HFFc6 (cell line): ENCODE data around the gene GPR17. TPM values are rescaled to one million over a fixed set of nuclear protein-coding genes. Genes with fewer than 3 reads are reported as not detected.

Experiments
- DNase-seq: peaks from one replicate; pipeline ENCODE4 v3.0.0-alpha.2; 2018
- H3K27ac Mint-ChIP-seq: 2 replicates; pipeline ENCODE4 v1.8.0; 2020; ENCODE audit warnings: mild to moderate bottlenecking, mixed read lengths
- H3K27me3 Mint-ChIP-seq: 2 replicates; pipeline ENCODE4 v1.8.0; 2021; ENCODE audit warnings: mild to moderate bottlenecking, moderate library complexity, mixed read lengths; ENCODE audit not compliant: insufficient read depth
- H3K36me3 Mint-ChIP-seq: 2 replicates; pipeline ENCODE4 v1.8.0; 2021; ENCODE audit warnings: low read depth, mixed read lengths
- H3K4me1 Mint-ChIP-seq: 2 replicates; pipeline ENCODE4 v1.8.0; 2020; ENCODE audit warnings: low read depth, mixed read lengths
- H3K4me3 Mint-ChIP-seq: 2 replicates; pipeline ENCODE4 v1.8.0; 2020; ENCODE audit warnings: mild to moderate bottlenecking, moderate library complexity, mixed read lengths
- H3K9me3 Mint-ChIP-seq: 2 replicates; pipeline ENCODE4 v1.8.0; 2020; ENCODE audit warnings: mild to moderate bottlenecking, mixed read lengths
- total RNA-seq, 6 experiments: library from RNA; stranded (reverse); fragmentation: NEBNext Ultra II Directional; extraction: Animal tissue kit (Norgen Biotek cat#: 25700); gene quantifications; 2 replicates in 1 of 6; 3 replicates in 5 of 6; pipeline ENCODE4 v1.2.3, GENCODE V29; 2021
- TF ChIP-seq, protein P1 (sequence below): fragments of 200-600 bp; sonication (generic); IDR thresholded peaks from 2 replicates; pipeline ENCODE4 v1.5.0; 2021; ENCODE audit warnings: antibody characterized with exemption, mild to moderate bottlenecking

The GPR17 gene
- total RNA-seq, 6 experiments from 2014 or later: not detected

DNA sequence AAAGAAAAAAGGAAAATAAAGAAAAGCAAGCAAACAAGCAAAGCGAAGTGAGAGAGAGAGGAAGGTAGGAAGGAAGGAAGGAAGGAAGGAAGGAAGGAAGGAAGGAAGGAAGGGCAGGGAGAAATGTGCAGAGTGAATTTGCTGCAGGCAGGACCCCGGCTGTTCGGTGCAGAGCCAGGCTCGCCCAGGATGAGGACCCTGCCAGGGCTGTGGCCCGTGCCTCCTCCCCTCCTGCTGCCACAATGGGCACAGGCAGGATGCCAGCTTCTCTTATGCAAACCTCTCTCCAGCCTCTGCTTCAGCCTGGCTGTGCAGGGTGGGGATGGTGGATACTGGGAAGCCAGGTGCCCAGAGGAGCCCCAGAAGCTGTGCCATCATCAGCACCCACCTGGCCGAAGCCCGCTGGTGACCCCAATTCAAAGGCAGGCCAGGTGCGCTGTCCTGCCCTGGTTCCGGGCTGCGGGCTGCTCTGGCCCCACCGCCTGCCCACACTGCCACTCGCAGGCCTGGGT, 3.2 kb downstream of the GPR17 start:
- Mint-ChIP-seq H3K27me3 (no peaks in the 10 kb centered on the region; the same call in none of the 2 replicates), H3K27ac (no peak overlapping the region; the same call in 1 of the 2 replicates), H3K4me3 (no peak overlapping the region), H3K4me1 (peaks cover 29% of the 10 kb centered on the region), H3K36me3 (no peaks in the 10 kb centered on the region; the same call in 1 of the 2 replicates), H3K9me3 (no peaks in the 10 kb centered on the region)
- DNase-seq: no peak
- TF ChIP-seq, protein P1, sequence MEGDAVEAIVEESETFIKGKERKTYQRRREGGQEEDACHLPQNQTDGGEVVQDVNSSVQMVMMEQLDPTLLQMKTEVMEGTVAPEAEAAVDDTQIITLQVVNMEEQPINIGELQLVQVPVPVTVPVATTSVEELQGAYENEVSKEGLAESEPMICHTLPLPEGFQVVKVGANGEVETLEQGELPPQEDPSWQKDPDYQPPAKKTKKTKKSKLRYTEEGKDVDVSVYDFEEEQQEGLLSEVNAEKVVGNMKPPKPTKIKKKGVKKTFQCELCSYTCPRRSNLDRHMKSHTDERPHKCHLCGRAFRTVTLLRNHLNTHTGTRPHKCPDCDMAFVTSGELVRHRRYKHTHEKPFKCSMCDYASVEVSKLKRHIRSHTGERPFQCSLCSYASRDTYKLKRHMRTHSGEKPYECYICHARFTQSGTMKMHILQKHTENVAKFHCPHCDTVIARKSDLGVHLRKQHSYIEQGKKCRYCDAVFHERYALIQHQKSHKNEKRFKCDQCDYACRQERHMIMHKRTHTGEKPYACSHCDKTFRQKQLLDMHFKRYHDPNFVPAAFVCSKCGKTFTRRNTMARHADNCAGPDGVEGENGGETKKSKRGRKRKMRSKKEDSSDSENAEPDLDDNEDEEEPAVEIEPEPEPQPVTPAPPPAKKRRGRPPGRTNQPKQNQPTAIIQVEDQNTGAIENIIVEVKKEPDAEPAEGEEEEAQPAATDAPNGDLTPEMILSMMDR: no peak

DNA sequence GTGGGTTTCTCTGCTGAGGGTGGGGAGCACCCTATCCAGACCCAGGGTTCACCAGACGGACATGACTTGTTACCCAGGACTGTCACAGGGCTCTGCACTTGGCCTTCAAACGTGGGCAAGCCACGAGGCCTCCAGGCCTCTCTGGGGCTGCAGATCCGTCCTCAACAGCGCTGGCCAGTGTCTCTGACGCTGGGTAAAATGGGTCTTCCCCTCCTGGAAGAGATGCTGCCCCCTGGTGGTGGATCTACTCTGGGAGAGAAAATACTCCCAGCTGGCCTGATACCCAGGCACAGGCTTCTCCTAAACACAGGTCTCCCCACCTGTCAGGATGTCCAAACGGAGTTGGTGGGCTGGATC, 3.7 kb downstream of the GPR17 start:
- Mint-ChIP-seq H3K4me3 (no peak overlapping the region), H3K27me3 (no peaks in the 10 kb centered on the region; the same call in none of the 2 replicates), H3K36me3 (no peaks in the 10 kb centered on the region; the same call in 1 of the 2 replicates), H3K4me1 (peaks cover 29% of the 10 kb centered on the region), H3K9me3 (no peaks in the 10 kb centered on the region), H3K27ac (peak overlapping the region; percentile 82)
- DNase-seq: peak; percentile 79
- TF ChIP-seq, protein P1: peak; percentile 98

DNA sequence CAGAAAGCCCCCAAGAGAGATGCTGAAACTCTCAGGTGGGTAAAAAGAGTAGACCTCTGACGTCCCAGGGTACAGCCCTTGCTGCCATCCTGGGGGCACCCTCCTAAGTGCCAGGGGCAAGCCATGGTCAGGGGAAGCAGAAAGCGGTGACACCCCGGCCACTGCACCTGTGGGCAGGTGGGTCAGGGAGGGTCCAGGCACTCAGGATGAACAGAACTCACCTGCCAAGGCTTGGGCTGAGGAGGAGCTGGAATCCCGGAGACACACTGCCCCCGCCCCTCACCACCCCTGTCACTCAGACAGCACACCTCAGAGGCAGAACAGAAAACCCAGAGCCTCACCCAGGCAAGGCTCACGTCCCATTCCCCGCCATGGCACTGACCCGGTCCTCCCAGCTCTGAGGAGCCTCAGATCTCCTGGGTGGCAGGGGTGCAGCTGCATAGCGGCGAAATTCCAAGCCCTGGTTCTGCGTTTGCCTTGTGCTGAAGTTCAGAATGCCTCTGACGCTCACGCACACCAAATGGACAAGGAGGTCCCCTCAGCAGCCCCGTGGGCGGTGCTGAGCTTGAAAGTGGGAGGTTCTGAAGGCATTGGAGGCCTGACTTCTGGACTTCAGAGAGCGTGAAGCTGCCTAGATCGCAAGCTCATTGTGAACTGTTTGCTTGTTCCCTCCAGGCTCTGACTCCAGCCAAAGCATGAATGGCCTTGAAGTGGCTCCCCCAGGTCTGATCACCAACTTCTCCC, 4.3 kb downstream of the GPR17 start:
- Mint-ChIP-seq H3K4me1 (peaks cover 29% of the 10 kb centered on the region), H3K36me3 (no peaks in the 10 kb centered on the region; the same call in 1 of the 2 replicates), H3K4me3 (no peak overlapping the region), H3K9me3 (no peaks in the 10 kb centered on the region), H3K27ac (no peak overlapping the region), H3K27me3 (no peaks in the 10 kb centered on the region; the same call in none of the 2 replicates)
- TF ChIP-seq, protein P1: peak; percentile 67
- DNase-seq: no peak

DNA sequence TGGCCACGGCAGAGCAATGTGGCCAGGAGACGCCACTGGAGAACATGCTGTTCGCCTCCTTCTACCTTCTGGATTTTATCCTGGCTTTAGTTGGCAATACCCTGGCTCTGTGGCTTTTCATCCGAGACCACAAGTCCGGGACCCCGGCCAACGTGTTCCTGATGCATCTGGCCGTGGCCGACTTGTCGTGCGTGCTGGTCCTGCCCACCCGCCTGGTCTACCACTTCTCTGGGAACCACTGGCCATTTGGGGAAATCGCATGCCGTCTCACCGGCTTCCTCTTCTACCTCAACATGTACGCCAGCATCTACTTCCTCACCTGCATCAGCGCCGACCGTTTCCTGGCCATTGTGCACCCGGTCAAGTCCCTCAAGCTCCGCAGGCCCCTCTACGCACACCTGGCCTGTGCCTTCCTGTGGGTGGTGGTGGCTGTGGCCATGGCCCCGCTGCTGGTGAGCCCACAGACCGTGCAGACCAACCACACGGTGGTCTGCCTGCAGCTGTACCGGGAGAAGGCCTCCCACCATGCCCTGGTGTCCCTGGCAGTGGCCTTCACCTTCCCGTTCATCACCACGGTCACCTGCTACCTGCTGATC, 4.9 kb downstream of the GPR17 start:
- peaks cover 29% of the 10 kb centered on the region for H3K4me1 Mint-ChIP-seq
- H3K27ac Mint-ChIP-seq: no peak overlapping the region
- DNase-seq: no peak
- H3K36me3 Mint-ChIP-seq: no peaks in the 10 kb centered on the region; the same call in 1 of the 2 replicates
- H3K4me3 Mint-ChIP-seq: no peak overlapping the region
- TF ChIP-seq, protein P1: no peak
- H3K27me3 Mint-ChIP-seq: no peaks in the 10 kb centered on the region; the same call in none of the 2 replicates
- no peaks in the 10 kb centered on the region for H3K9me3 Mint-ChIP-seq

DNA sequence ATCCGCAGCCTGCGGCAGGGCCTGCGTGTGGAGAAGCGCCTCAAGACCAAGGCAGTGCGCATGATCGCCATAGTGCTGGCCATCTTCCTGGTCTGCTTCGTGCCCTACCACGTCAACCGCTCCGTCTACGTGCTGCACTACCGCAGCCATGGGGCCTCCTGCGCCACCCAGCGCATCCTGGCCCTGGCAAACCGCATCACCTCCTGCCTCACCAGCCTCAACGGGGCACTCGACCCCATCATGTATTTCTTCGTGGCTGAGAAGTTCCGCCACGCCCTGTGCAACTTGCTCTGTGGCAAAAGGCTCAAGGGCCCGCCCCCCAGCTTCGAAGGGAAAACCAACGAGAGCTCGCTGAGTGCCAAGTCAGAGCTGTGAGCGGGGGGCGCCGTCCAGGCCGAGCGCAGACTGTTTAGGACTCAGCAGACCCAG, 5.4 kb downstream of the GPR17 start:
- no peak for DNase-seq
- H3K36me3 Mint-ChIP-seq: no peaks in the 10 kb centered on the region; the same call in 1 of the 2 replicates
- H3K4me1 Mint-ChIP-seq: peaks cover 28% of the 10 kb centered on the region
- H3K4me3 Mint-ChIP-seq: no peak overlapping the region
- no peak overlapping the region for H3K27ac Mint-ChIP-seq
- TF ChIP-seq, protein P1: no peak
- H3K9me3 Mint-ChIP-seq: no peaks in the 10 kb centered on the region
- H3K27me3 Mint-ChIP-seq: no peaks in the 10 kb centered on the region; the same call in none of the 2 replicates
